ENCODE results near the gene ZNF382.

ZNF382 gene

DNA sequence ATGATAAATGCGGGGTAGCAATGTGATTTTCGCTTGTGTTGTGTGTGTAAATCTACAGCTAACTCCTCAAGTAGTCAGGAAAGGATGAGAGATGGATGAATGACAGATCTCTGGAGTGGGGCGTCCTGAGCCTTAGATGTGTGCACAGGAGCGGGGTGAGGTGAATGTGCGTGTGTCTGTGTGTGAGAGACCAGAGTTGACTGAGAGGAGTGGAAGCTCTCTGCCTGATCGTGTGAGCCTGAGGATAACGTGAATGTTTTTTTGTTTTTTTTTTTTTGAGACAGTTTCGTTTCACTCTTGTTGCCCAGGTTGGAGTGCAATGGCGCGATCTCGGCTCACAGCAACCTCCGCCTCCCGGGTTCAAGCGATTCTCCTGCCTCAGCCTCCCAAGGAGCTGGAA is 60.7 kb downstream of the ZNF382 start:
- H3K4me3 ChIP-seq, result peak overlapping the region; percentile 64 to 77 (median 70)
- peak overlapping the region in 10 of 11 experiments; percentile 75 to 87 (median 80); a peak in 15 of 22 replicates for H3K9ac ChIP-seq
- peaks cover 94 to 100% (median 98%) of the 10 kb centered on the region in 11 experiments for H3K9me3 ChIP-seq (replicated peaks in 1 of 11)
- H3K27me3 ChIP-seq, result no peaks in the 10 kb centered on the region
- H3K27ac ChIP-seq, result peak overlapping the region in 1 of 11 experiments; percentile 76; a peak in 1 of 22 replicates
- no peaks in the 10 kb centered on the region for H4K20me1 ChIP-seq
- H3K4me2 ChIP-seq, result peak overlapping the region; percentile 46 to 83 (median 64)
- no peak for TF ChIP-seq Cebpa-rat (IDR thresholded peaks at IDR 0.05)
- H3K36me3 ChIP-seq, result peaks cover 55 to 89% (median 74%) of the 10 kb centered on the region in 11 experiments
- H3K4me1 ChIP-seq, result peaks cover 0 to 15% (median 4%) of the 10 kb centered on the region in 10 experiments; a peak in 5 of 20 replicates

DNA sequence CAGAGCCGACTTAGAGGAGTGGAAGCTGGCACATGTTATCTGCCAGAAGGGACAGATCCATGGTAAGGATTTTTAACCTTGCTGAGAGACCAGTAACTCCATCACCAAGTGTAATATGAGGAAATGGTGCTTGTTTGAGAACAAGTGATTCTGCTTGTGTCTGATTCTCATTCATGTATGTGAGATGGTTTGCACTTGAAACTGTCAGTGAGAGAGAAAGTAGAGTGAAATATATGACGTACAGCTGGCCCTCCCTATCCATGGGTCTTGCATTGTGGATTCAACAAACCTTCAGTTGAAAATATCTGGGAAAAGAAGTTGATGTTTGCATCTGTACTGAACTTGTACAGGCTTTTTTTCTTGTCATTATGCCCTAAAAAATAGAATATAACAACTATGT is 63.5 kb downstream of the ZNF382 start:
- Histone ChIP-seq H3K27ac (no peak overlapping the region), H3K4me3 (0 out of 20 replicates have a peak overlapping the region, but pooled peaks of 2 of the 10 experiments have one; percentile 6 to 8), H4K20me1 (no peaks in the 10 kb centered on the region), H3K9ac (no peak overlapping the region), H3K27me3 (no peaks in the 10 kb centered on the region), H3K4me2 (peak overlapping the region in 3 of 11 experiments; percentile 10 to 42 (median 14); a peak in 2 of 22 replicates), H3K9me3 (replicated peaks in 1 of 11) (peaks cover 95 to 100% (median 98%) of the 10 kb centered on the region in 11 experiments), H3K36me3 (peaks cover 56 to 89% (median 71%) of the 10 kb centered on the region in 11 experiments), H3K4me1 (peaks cover 0 to 15% (median 4%) of the 10 kb centered on the region in 10 experiments; a peak in 5 of 20 replicates)
- no peak for TF ChIP-seq Cebpa-rat (IDR thresholded peaks at IDR 0.05)

DNA sequence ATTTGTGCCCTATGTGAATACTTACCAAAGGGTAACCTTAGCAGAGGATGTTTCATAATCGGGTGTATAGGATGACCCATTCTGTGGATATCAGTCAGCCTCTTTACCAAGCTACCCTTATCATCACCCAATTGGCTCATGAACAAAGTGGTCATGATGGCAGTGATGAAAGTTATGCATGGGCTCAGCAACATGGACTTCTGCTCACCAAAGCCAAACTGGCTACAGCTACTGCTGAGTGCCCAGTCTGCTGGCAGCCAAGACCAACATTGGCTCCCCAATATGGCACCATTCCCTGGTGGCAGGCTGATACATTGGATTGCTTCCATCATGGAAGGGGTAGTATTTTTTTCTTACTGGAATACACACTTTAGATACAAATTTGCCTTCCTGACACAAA is 67.3 kb downstream of the ZNF382 start:
- H3K9ac ChIP-seq, result no peak overlapping the region
- no peak for TF ChIP-seq Cebpa-rat (IDR thresholded peaks at IDR 0.05)

DNA sequence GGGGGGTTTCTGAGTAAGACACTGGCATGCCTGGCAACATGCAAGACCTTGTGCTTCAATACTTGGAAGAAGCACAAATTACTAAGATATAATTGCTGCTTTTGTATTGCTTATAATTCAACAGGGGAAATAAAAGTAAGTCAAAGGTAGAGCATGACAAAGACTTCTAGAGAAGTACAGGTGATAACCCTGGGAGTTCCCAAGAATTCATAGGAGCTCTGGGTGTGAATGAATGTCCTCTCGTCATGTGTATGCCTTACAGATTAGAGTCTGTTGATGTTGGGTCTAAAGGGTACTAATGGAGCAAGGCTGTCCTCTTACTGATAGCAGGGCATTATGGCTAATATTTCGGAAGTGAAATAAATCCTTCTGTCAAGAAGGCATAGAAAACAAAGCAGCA is 69.1 kb downstream of the ZNF382 start:
- Histone ChIP-seq H3K36me3 (peaks cover 61 to 98% (median 70%) of the 10 kb centered on the region in 11 experiments), H3K4me3 (no peak overlapping the region), H3K9me3 (replicated peaks in 1 of 11) (peaks cover 90 to 100% (median 98%) of the 10 kb centered on the region in 11 experiments), H3K27ac (no peak overlapping the region), H3K9ac (no peak overlapping the region), H3K4me1 (no peaks in the 10 kb centered on the region), H3K27me3 (no peaks in the 10 kb centered on the region), H4K20me1 (no peaks in the 10 kb centered on the region), H3K4me2 (no peak overlapping the region)
- no peak for TF ChIP-seq Cebpa-rat (IDR thresholded peaks at IDR 0.05)

More for the DNA sequence above, 67.3 kb downstream of the ZNF382 start:
- no peaks in the 10 kb centered on the region for H4K20me1 ChIP-seq
- H3K4me3 ChIP-seq, result no peak overlapping the region
- peaks cover 0 to 8% (median 0%) of the 10 kb centered on the region in 10 experiments; a peak in 4 of 20 replicates for H3K4me1 ChIP-seq
- peaks cover 46 to 94% (median 66%) of the 10 kb centered on the region in 11 experiments for H3K36me3 ChIP-seq
- peaks cover 87 to 100% (median 96%) of the 10 kb centered on the region in 11 experiments for H3K9me3 ChIP-seq (replicated peaks in 1 of 11)
- H3K4me2 ChIP-seq, result no peak overlapping the region
- H3K27ac ChIP-seq, result no peak overlapping the region
- no peaks in the 10 kb centered on the region for H3K27me3 ChIP-seq

DNA sequence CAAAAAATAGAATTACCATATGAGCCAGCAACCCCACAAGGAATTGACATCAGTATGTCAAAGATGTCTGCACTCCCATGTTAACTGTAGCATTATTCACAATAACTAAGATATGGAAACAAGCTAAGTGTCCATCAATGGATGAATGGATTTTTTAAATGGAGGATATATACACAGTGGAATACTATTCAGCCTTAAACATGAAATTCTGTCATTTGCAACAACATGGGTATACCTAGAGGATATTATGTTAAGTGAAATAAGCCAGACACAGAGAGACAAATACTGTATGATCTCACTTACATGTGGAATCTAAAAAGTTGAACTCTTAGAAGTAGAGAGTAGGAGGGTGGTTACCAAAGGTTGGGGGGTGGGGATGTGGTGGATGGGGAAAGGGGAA is 74.3 kb downstream of the ZNF382 start:
- H4K20me1 ChIP-seq, result no peaks in the 10 kb centered on the region
- TF ChIP-seq Cebpa-rat (IDR thresholded peaks at IDR 0.05), result no peak

More for the DNA sequence above, 74.3 kb downstream of the ZNF382 start:
- Histone ChIP-seq H3K9ac (no peak overlapping the region), H3K4me2 (no peak overlapping the region), H3K27ac (no peak overlapping the region), H3K36me3 (peaks cover 62 to 97% (median 73%) of the 10 kb centered on the region in 11 experiments), H3K4me3 (no peak overlapping the region), H3K27me3 (no peaks in the 10 kb centered on the region), H3K9me3 (replicated peaks in 1 of 11) (peaks cover 90 to 99% (median 96%) of the 10 kb centered on the region in 11 experiments), H3K4me1 (no peaks in the 10 kb centered on the region)
